Neural progenitor cell (in vitro differentiated cells): Measurements from ENCODE around the gene CDC42SE1. TPM values are rescaled to one million over a fixed set of nuclear protein-coding genes. Genes with fewer than 3 reads are reported as not detected.

Source experiments
- DNase-seq: peaks from one replicate; pipeline ENCODE4 v3.0.0-alpha.2; 2016; ENCODE audit warnings: low spot score
- H2AFZ ChIP-seq: fragments of 200-600 bp; sonication (generic); replicated peaks from 2 replicates; pipeline ENCODE4 v1.6.1; 2016; ENCODE audit warnings: antibody characterized with exemption
- H3F3A ChIP-seq: fragments of 200-600 bp; sonication (generic); 2 replicates; pipeline ENCODE4 v1.6.1; 2016; ENCODE audit warnings: antibody characterized with exemption, low read depth
- H3K27ac ChIP-seq: fragments of 200-600 bp; sonication (generic); 2 replicates; pipeline ENCODE4 v1.5.1; 2016; ENCODE audit warnings: mild to moderate bottlenecking
- H3K27me3 ChIP-seq: fragments of 200-600 bp; sonication (generic); 2 replicates; pipeline ENCODE4 v1.6.1; 2016; ENCODE audit warnings: mild to moderate bottlenecking, moderate library complexity
- H3K36me3 ChIP-seq: fragments of 200-600 bp; sonication (generic); 2 replicates; pipeline ENCODE4 v1.5.1; 2016
- H3K4me1 ChIP-seq: fragments of 200-600 bp; sonication (generic); 2 replicates; pipeline ENCODE4 v1.6.1; 2016; ENCODE audit warnings: mixed run types
- H3K4me2 ChIP-seq: fragments of 200-600 bp; sonication (generic); 2 replicates; pipeline ENCODE4 v1.6.1; 2016
- H3K4me3 ChIP-seq: fragments of 200-600 bp; sonication (generic); 2 replicates; pipeline ENCODE4 v1.5.1; 2016
- H3K79me2 ChIP-seq: fragments of 200-600 bp; sonication (generic); 2 replicates; pipeline ENCODE4 v1.6.1; 2016; ENCODE audit warnings: low read depth
- H3K9ac ChIP-seq: fragments of 200-600 bp; sonication (generic); 2 replicates; pipeline ENCODE4 v1.6.1; 2016
- H3K9me3 ChIP-seq: fragments of 200-600 bp; sonication (generic); 2 replicates; pipeline ENCODE4 v1.5.1; 2016; ENCODE audit warnings: low read depth
- H4K20me1 ChIP-seq: fragments of 200-600 bp; sonication (generic); 2 replicates; pipeline ENCODE4 v1.6.1; 2016; ENCODE audit warnings: low read depth
- H3K27ac Mint-ChIP-seq: 3 replicates; pipeline ENCODE4 v1.8.0; 2021; ENCODE audit warnings: mixed read lengths
- H3K27me3 Mint-ChIP-seq: 2 replicates; pipeline ENCODE4 v1.8.0; 2022; ENCODE audit warnings: low read depth, mild to moderate bottlenecking, inconsistent platforms, moderate library complexity, mixed read lengths; ENCODE audit not compliant: insufficient read depth
- H3K36me3 Mint-ChIP-seq: 3 replicates; pipeline ENCODE4 v1.8.0; 2021; ENCODE audit warnings: mixed read lengths
- H3K4me1 Mint-ChIP-seq: 3 replicates; pipeline ENCODE4 v1.8.0; 2021; ENCODE audit warnings: mixed read lengths
- H3K4me3 Mint-ChIP-seq: 3 replicates; pipeline ENCODE4 v1.8.0; 2021; ENCODE audit warnings: mild to moderate bottlenecking, moderate library complexity, mixed read lengths
- H3K9me3 Mint-ChIP-seq: 3 replicates; pipeline ENCODE4 v1.8.0; 2020; ENCODE audit warnings: mixed read lengths
- CTCF ChIP-seq: fragments of 200-600 bp; sonication (generic); IDR thresholded peaks from 2 replicates; pipeline ENCODE4 v1.5.1; 2017; ENCODE audit warnings: antibody characterized with exemption, mild to moderate bottlenecking
- EZH2 ChIP-seq: fragments of 200-600 bp; sonication (generic); IDR thresholded peaks from 2 replicates; pipeline ENCODE4 v1.6.1; 2017; ENCODE audit warnings: antibody characterized with exemption, mild to moderate bottlenecking, moderate library complexity
- EZH2phosphoT487 ChIP-seq: fragments of 200-600 bp; sonication (generic); IDR thresholded peaks from 2 replicates; pipeline ENCODE4 v1.6.1; 2017; ENCODE audit warnings: antibody characterized with exemption
- small RNA-seq: library from RNA; depleted of rRNA; stranded (forward); fragments of <200 nt; gene quantifications from one replicate; pipeline ENCODE3, GENCODE V24; 2015
- total RNA-seq: library from RNA; depleted of rRNA; stranded (reverse); fragments of >200 nt; gene quantifications from 2 replicates; pipeline ENCODE4 v1.2.3, GENCODE V29; 2015; ENCODE audit warnings: low replicate concordance

CDC42SE1 gene
- total RNA-seq, 1 donor from 2014 or later: 50.7 TPM

GRCh38 chr1:151001602-151002001, 57.8 kb downstream of the CDC42SE1 start:
- H3K4me1 ChIP-seq: peaks cover 6% of the 10 kb centered on the region
- H3K9me3 ChIP-seq: no peaks in the 10 kb centered on the region
- peaks cover 10% of the 10 kb centered on the region for H3F3A ChIP-seq
- Mint-ChIP-seq H3K4me3 (no peak overlapping the region), H3K9me3 (no peaks in the 10 kb centered on the region), H3K27me3 (peaks cover 3% of the 10 kb centered on the region), H3K4me1 (peaks cover 26% of the 10 kb centered on the region), H3K27ac (no peak overlapping the region), H3K36me3 (peaks cover 18% of the 10 kb centered on the region)
- H3K27me3 ChIP-seq: no peaks in the 10 kb centered on the region
- TF ChIP-seq EZH2phosphoT487 (no peak), EZH2 (no peak), CTCF (no peak)
- H3K79me2 ChIP-seq: no peaks in the 10 kb centered on the region
- H3K4me2 ChIP-seq: no peak overlapping the region
- DNase-seq: no peak
- no peak overlapping the region for H3K4me3 ChIP-seq
- no peak overlapping the region for H3K9ac ChIP-seq
- no peak overlapping the region for H2AFZ ChIP-seq
- H3K36me3 ChIP-seq: no peaks in the 10 kb centered on the region
- no peaks in the 10 kb centered on the region for H4K20me1 ChIP-seq
- H3K27ac ChIP-seq: no peak overlapping the region

Small RNAs within 50 kb of the gene (small RNA-seq; reads per million reads assigned to genes)
- gene RNU6-884P: not detected

Other genes starting within 250 kb of the CDC42SE1 start
- gene ARNT, start 183.0 kb downstream of the CDC42SE1 start, total RNA-seq: 34.9 and 39.0 TPM in 2 replicates
- not detected in 2 replicates for gene CTXND2, start 172.5 kb downstream of the CDC42SE1 start, total RNA-seq
- 63.4 and 79.5 TPM in 2 replicates for gene SETDB1, start 133.3 kb downstream of the CDC42SE1 start, total RNA-seq
- gene CERS2, start 84.8 kb downstream of the CDC42SE1 start, total RNA-seq: 104 and 122 TPM in 2 replicates
- 0.77 TPM in 1 of 2 replicates, not detected in the other for gene ANXA9, start 77.3 kb downstream of the CDC42SE1 start, total RNA-seq
- gene MINDY1, start 52.7 kb downstream of the CDC42SE1 start, total RNA-seq: 8.5 and 15.8 TPM in 2 replicates
- 27.0 and 33.0 TPM in 2 replicates for gene PRUNE1, start 51.2 kb downstream of the CDC42SE1 start, total RNA-seq
- gene BNIPL, start 23.0 kb downstream of the CDC42SE1 start, total RNA-seq: 0.97 and 1.0 TPM in 2 replicates
- gene C1orf56, start 11.9 kb downstream of the CDC42SE1 start, total RNA-seq: 2.9 and 5.5 TPM in 2 replicates
- gene MLLT11, start 775 bp upstream of the CDC42SE1 start, total RNA-seq: 27.9 and 37.0 TPM in 2 replicates
- gene GABPB2, start 11.1 kb upstream of the CDC42SE1 start, total RNA-seq: 6.5 and 6.9 TPM in 2 replicates
- gene SEMA6C, start 87.0 kb upstream of the CDC42SE1 start, total RNA-seq: 5.6 and 12.1 TPM in 2 replicates
- gene TNFAIP8L2, start 97.0 kb upstream of the CDC42SE1 start, total RNA-seq: not detected in 2 replicates
- gene LYSMD1, start 106.3 kb upstream of the CDC42SE1 start, total RNA-seq: 15.5 and 18.9 TPM in 2 replicates
- gene SCNM1, start 106.5 kb upstream of the CDC42SE1 start, total RNA-seq: 22.0 and 25.3 TPM in 2 replicates
- gene TMOD4, start 116.4 kb upstream of the CDC42SE1 start, total RNA-seq: not detected in 2 replicates
- 107 and 117 TPM in 2 replicates for gene VPS72, start 130.6 kb upstream of the CDC42SE1 start, total RNA-seq
- 81.2 and 90.6 TPM in 2 replicates for gene PIP5K1A, start 138.9 kb upstream of the CDC42SE1 start, total RNA-seq
- 123 and 162 TPM in 2 replicates for gene PSMD4, start 195.1 kb upstream of the CDC42SE1 start, total RNA-seq
- gene ZNF687, start 222.7 kb upstream of the CDC42SE1 start, total RNA-seq: 20.2 and 43.1 TPM in 2 replicates